HG03342 (cell line): ENCODE data around the gene FAM13A.
"Not testable (repeated sequence)": the region's sequence is repeated elsewhere in the genome, so short reads cannot be mapped to it uniquely, and the experiment has no call there.

Experiments used
- ATAC-seq: cut with Tn5 transposase; IDR thresholded peaks from one replicate; pipeline ENCODE4 v1.9.1; 2021; ENCODE audit warnings: mild to moderate bottlenecking, moderate library complexity; ENCODE audit not compliant: unreplicated experiment

FAM13A gene

GRCh38 chr4:89056953-89057398 lies at the start of gene FAM13A:
Gene FAM13A (minus strand): TSS chr4:89057185. CDS start chr4:89056964, 221 bp downstream.
- ATAC-seq: peak; percentile 85

- ATAC-seq: no peak
These were observed 48.7 kb upstream of the FAM13A start for GRCh38 chr4:89105726-89106125.

- peak; percentile 95 for ATAC-seq
These were observed 44.5 kb upstream of the FAM13A start for GRCh38 chr4:89101256-89102161.

GRCh38 chr4:89100853-89101252 lies 43.9 kb upstream of the FAM13A start:
- ATAC-seq: peak; percentile 12

- no peak for ATAC-seq
These were observed 42.5 kb upstream of the FAM13A start for GRCh38 chr4:89099471-89099870.

- ATAC-seq: no peak
These were observed 42.0 kb upstream of the FAM13A start for GRCh38 chr4:89099034-89099433.

GRCh38 chr4:89078300-89078699 lies 21.3 kb upstream of the FAM13A start:
- no peak for ATAC-seq

- no peak for ATAC-seq
These were observed 20.8 kb upstream of the FAM13A start for GRCh38 chr4:89077761-89078160.

- ATAC-seq: no peak
These were observed 15.9 kb upstream of the FAM13A start for GRCh38 chr4:89072921-89073320.

- no peak for ATAC-seq
These were observed 14.3 kb upstream of the FAM13A start for GRCh38 chr4:89071311-89071710.

- ATAC-seq: peak; percentile 51
These were observed 13.1 kb upstream of the FAM13A start for GRCh38 chr4:89070041-89070440.

- peak; percentile 75 for ATAC-seq
These were observed 12.5 kb upstream of the FAM13A start for GRCh38 chr4:89069481-89069880.

- no peak for ATAC-seq
These were observed 10.4 kb upstream of the FAM13A start for GRCh38 chr4:89067417-89067816.

- no peak for ATAC-seq
These were observed 7.9 kb upstream of the FAM13A start for GRCh38 chr4:89064848-89065247.

- not testable (repeated sequence) for ATAC-seq
These were observed 859 bp upstream of the FAM13A start for GRCh38 chr4:89057844-89058243.

GRCh38 chr4:89056292-89056952 lies 563 bp downstream of the FAM13A start:
- peak; percentile 58 for ATAC-seq

GRCh38 chr4:89055157-89056080 lies 1.6 kb downstream of the FAM13A start:
- ATAC-seq: no peak

- no peak for ATAC-seq
These were observed 2.4 kb downstream of the FAM13A start for GRCh38 chr4:89054627-89055026.

GRCh38 chr4:89049853-89050252 lies 7.1 kb downstream of the FAM13A start:
- no peak for ATAC-seq

- no peak for ATAC-seq
These were observed 7.9 kb downstream of the FAM13A start for GRCh38 chr4:89048906-89049601.
